BLaER1 treated with 17β-estradiol and CSF1 and Interleukin-3, amounts not matched to agents 10 nM and 100 nM (cell line): ENCODE measurements around the gene ADAM30.

Source experiments
- H3K27ac ChIP-seq, 11 experiments: shearing (Covaris generic); formaldehyde crosslinking; 2 replicates each; pipeline ENCODE4 v1.8.1; 2022
- H3K27me3 ChIP-seq, 11 experiments: shearing (Covaris generic); formaldehyde crosslinking; 2 replicates each; pipeline ENCODE4 v1.8.1; 2022
- H3K36me3 ChIP-seq, 11 experiments: shearing (Covaris generic); formaldehyde crosslinking; 2 replicates each; pipeline ENCODE4 v1.8.1; 2022
- H3K4me1 ChIP-seq, 10 experiments: shearing (Covaris generic); formaldehyde crosslinking; 2 replicates each; pipeline ENCODE4 v1.8.1; 2022
- H3K4me2 ChIP-seq, 11 experiments: shearing (Covaris generic); formaldehyde crosslinking; 2 replicates each; pipeline ENCODE4 v1.8.1; 2022
- H3K4me3 ChIP-seq, 10 experiments: shearing (Covaris generic); formaldehyde crosslinking; 2 replicates each; pipeline ENCODE4 v1.8.1; 2022
- H3K9ac ChIP-seq, 11 experiments: shearing (Covaris generic); formaldehyde crosslinking; 2 replicates each; pipeline ENCODE4 v1.8.1; 2022
- H3K9me3 ChIP-seq, 11 experiments: shearing (Covaris generic); formaldehyde crosslinking; replicated peaks in 1 of 11; 2 replicates each; pipeline ENCODE4 v1.8.1; 2022
- H4K20me1 ChIP-seq, 11 experiments: shearing (Covaris generic); formaldehyde crosslinking; 2 replicates each; pipeline ENCODE4 v1.8.1; 2022
- Cebpa-rat ChIP-seq, 11 experiments: shearing (Covaris generic); IDR thresholded peaks; 2 replicates each; pipeline ENCODE4 v1.8.1; 2022

ADAM30 gene

GRCh38 chr1:119898981-119899720 lies 2.8 kb upstream of the ADAM30 start:
- no peak overlapping the region for H3K4me2 ChIP-seq

GRCh38 chr1:119898530-119898929 lies 2.2 kb upstream of the ADAM30 start:
- H3K9ac ChIP-seq: no peak overlapping the region
- no peak for TF ChIP-seq Cebpa-rat (IDR thresholded peaks at IDR 0.05)
- no peak overlapping the region for H3K27ac ChIP-seq
- no peaks in the 10 kb centered on the region for H3K27me3 ChIP-seq
- no peaks in the 10 kb centered on the region for H4K20me1 ChIP-seq
- no peak overlapping the region for H3K4me3 ChIP-seq
- no peak overlapping the region for H3K4me2 ChIP-seq
- H3K4me1 ChIP-seq: no peaks in the 10 kb centered on the region
- H3K36me3 ChIP-seq: no peaks in the 10 kb centered on the region
- no peaks in the 10 kb centered on the region for H3K9me3 ChIP-seq

More at GRCh38 chr1:119898981-119899720, 2.8 kb upstream of the ADAM30 start:
- no peaks in the 10 kb centered on the region for H3K36me3 ChIP-seq
- no peak overlapping the region for H3K4me3 ChIP-seq
- H3K27me3 ChIP-seq: no peaks in the 10 kb centered on the region
- H3K9me3 ChIP-seq: no peaks in the 10 kb centered on the region
- no peaks in the 10 kb centered on the region for H3K4me1 ChIP-seq
- H4K20me1 ChIP-seq: no peaks in the 10 kb centered on the region
- no peak overlapping the region for H3K9ac ChIP-seq
- H3K27ac ChIP-seq: no peak overlapping the region
- TF ChIP-seq Cebpa-rat (IDR thresholded peaks at IDR 0.05): no peak

- Histone ChIP-seq H3K4me3 (no peak overlapping the region), H3K9ac (no peak overlapping the region), H4K20me1 (no peaks in the 10 kb centered on the region), H3K27me3 (no peaks in the 10 kb centered on the region), H3K36me3 (no peaks in the 10 kb centered on the region), H3K9me3 (no peaks in the 10 kb centered on the region), H3K27ac (no peak overlapping the region), H3K4me2 (no peak overlapping the region), H3K4me1 (no peaks in the 10 kb centered on the region)
- no peak for TF ChIP-seq Cebpa-rat (IDR thresholded peaks at IDR 0.05)
These were observed 1.2 kb downstream of the ADAM30 start for GRCh38 chr1:119895102-119895501.

- H3K9me3 ChIP-seq: peaks cover 0 to 6% (median 1%) of the 10 kb centered on the region in 11 experiments; a peak in 17 of 22 replicates
- no peak overlapping the region for H3K27ac ChIP-seq
- no peak overlapping the region for H3K9ac ChIP-seq
- no peak overlapping the region for H3K4me3 ChIP-seq
- H4K20me1 ChIP-seq: no peaks in the 10 kb centered on the region
- no peaks in the 10 kb centered on the region for H3K36me3 ChIP-seq
- H3K27me3 ChIP-seq: no peaks in the 10 kb centered on the region
- no peak overlapping the region for H3K4me2 ChIP-seq
- no peaks in the 10 kb centered on the region for H3K4me1 ChIP-seq
- no peak for TF ChIP-seq Cebpa-rat (IDR thresholded peaks at IDR 0.05)
These were observed 2.3 kb downstream of the ADAM30 start for GRCh38 chr1:119893827-119894700.

- Histone ChIP-seq H3K4me2 (no peak overlapping the region), H3K9ac (no peak overlapping the region), H3K9me3 (peaks cover 7 to 14% (median 9%) of the 10 kb centered on the region in 11 experiments), H3K4me3 (no peak overlapping the region), H3K36me3 (no peaks in the 10 kb centered on the region), H3K4me1 (no peaks in the 10 kb centered on the region), H3K27ac (no peak overlapping the region), H3K27me3 (no peaks in the 10 kb centered on the region), H4K20me1 (no peaks in the 10 kb centered on the region)
- TF ChIP-seq Cebpa-rat (IDR thresholded peaks at IDR 0.05): no peak
These were observed 3.0 kb downstream of the ADAM30 start for GRCh38 chr1:119893238-119893791.

- Histone ChIP-seq H3K36me3 (no peaks in the 10 kb centered on the region), H3K4me1 (no peaks in the 10 kb centered on the region), H3K9me3 (peaks cover 17 to 32% (median 25%) of the 10 kb centered on the region in 11 experiments), H3K27me3 (no peaks in the 10 kb centered on the region), H4K20me1 (no peaks in the 10 kb centered on the region), H3K9ac (no peak overlapping the region), H3K4me2 (no peak overlapping the region), H3K27ac (no peak overlapping the region), H3K4me3 (no peak overlapping the region)
- TF ChIP-seq Cebpa-rat (IDR thresholded peaks at IDR 0.05): no peak
These were observed 4.9 kb downstream of the ADAM30 start for GRCh38 chr1:119891386-119891785.

GRCh38 chr1:119888476-119888875 lies 7.8 kb downstream of the ADAM30 start:
- Histone ChIP-seq H3K4me3 (no peak overlapping the region), H3K36me3 (no peaks in the 10 kb centered on the region), H4K20me1 (no peaks in the 10 kb centered on the region), H3K27me3 (no peaks in the 10 kb centered on the region), H3K9me3 (peaks cover 17 to 32% (median 25%) of the 10 kb centered on the region in 11 experiments), H3K27ac (no peak overlapping the region), H3K4me1 (peaks cover 0 to 8% (median 1%) of the 10 kb centered on the region in 10 experiments; a peak in 6 of 20 replicates), H3K4me2 (no peak overlapping the region), H3K9ac (no peak overlapping the region)
- no peak for TF ChIP-seq Cebpa-rat (IDR thresholded peaks at IDR 0.05)

GRCh38 chr1:119887427-119887826 lies 8.9 kb downstream of the ADAM30 start:
- H3K4me1 ChIP-seq: peaks cover 0 to 13% (median 1%) of the 10 kb centered on the region in 10 experiments; a peak in 8 of 20 replicates
- TF ChIP-seq Cebpa-rat (IDR thresholded peaks at IDR 0.05): no peak
- no peak overlapping the region for H3K27ac ChIP-seq
- H3K36me3 ChIP-seq: no peaks in the 10 kb centered on the region
- H3K27me3 ChIP-seq: no peaks in the 10 kb centered on the region
- peaks cover 17 to 32% (median 25%) of the 10 kb centered on the region in 11 experiments for H3K9me3 ChIP-seq
- H3K4me3 ChIP-seq: no peak overlapping the region
- no peaks in the 10 kb centered on the region for H4K20me1 ChIP-seq
- H3K4me2 ChIP-seq: no peak overlapping the region
- no peak overlapping the region for H3K9ac ChIP-seq
